ENCODE results near the gene MAN2B2.

GRCh38 chr4:6639137-6639680 is 64.2 kb downstream of the MAN2B2 start:
- TF ChIP-seq POLR2A (IDR thresholded peaks at IDR 0.05) = no peak
- no peak for TF ChIP-seq CTCF (IDR thresholded peaks at IDR 0.05 in 4 of 5, conservative IDR thresholded peaks at IDR 0.05 in 1 of 5)
